ENCODE measurements around the gene B4GALNT1. TPM values are rescaled to one million over a fixed set of nuclear protein-coding genes. Genes with fewer than 3 reads are reported as not detected.

Gene B4GALNT1
- total and polyA plus RNA-seq, 2 of the 13 experiments (the other 11 are each of a cell fraction or from before 2014, with no cell fraction given), result 4.5 to 5.4 TPM

DNA sequence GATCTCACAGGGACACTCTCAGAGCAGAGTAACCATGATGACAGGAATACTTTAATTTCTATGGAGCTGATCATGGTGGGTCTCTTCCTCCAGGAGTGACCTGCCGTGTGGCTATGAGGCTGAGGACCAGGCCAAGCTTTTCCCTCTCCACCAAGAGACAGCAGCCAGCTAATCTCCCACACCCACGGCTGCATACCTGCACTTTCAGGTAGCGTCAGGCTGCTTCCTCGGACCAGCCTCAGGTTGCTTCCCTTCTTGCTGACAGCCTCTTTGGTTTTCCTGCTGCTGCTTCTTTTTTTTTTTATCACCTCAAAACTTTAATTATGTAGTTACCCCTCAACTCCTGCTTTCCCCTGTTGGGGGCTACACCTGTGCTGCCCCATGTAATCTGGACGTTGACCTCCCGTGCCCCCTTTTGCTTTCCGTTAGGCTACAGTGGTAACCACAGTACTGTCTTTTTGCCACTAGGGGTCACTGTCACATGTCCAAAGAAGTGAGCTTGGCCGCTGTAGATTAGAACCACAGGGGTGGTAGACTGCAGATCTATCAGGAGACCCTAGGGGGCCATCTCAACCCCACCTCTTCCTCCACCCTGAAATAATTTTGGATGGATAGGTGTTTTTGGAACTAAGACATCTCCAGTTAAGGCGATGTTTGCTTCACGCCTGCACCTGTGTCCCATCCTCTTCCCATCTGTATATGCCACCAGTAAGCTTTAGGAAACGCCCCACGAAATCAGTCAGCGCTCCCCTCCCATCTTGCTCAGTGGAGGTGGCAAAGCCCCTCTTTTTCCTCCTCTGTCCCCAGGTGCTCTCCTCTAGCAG is 49.8 kb downstream of the B4GALNT1 start (continued):
- no peak for TF ChIP-seq ZNF670 (CRISPR knock-in tag; IDR thresholded peaks at IDR 0.05; ENCODE audit: borderline replicate concordance)
- no peak for TF ChIP-seq AGO1 (IDR thresholded peaks at IDR 0.05; ENCODE audit: low read depth, low read length, poor library complexity, severe bottlenecking)
- TF ChIP-seq ZNF800 (CRISPR knock-in tag; IDR thresholded peaks at IDR 0.05), result 0 out of 2 replicates have a peak, but pooled peaks have one; percentile 35
- no peak for TF ChIP-seq CHD2 (IDR thresholded peaks at IDR 0.05; ENCODE audit: low read depth, low read length)
- TF ChIP-seq ZKSCAN5 (CRISPR knock-in tag; IDR thresholded peaks at IDR 0.05), result no peak
- 0 out of 2 replicates have a peak, but pooled peaks have one; percentile 16 for TF ChIP-seq KAT8 (CRISPR knock-in tag; IDR thresholded peaks at IDR 0.05)
- TF ChIP-seq, protein P1, sequence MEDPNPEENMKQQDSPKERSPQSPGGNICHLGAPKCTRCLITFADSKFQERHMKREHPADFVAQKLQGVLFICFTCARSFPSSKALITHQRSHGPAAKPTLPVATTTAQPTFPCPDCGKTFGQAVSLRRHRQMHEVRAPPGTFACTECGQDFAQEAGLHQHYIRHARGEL (CRISPR knock-in tag; IDR thresholded peaks at IDR 0.05), result no peak
- TF ChIP-seq TFDP1 (CRISPR knock-in tag; IDR thresholded peaks at IDR 0.05; ENCODE audit: borderline replicate concordance), result no peak
- no peak for TF ChIP-seq ATM (IDR thresholded peaks at IDR 0.05; ENCODE audit: borderline replicate concordance)
- no peak for TF ChIP-seq ZNF33A (CRISPR knock-in tag; IDR thresholded peaks at IDR 0.05; ENCODE audit: borderline replicate concordance)
- TF ChIP-seq ZFP91 (CRISPR knock-in tag; IDR thresholded peaks at IDR 0.05; ENCODE audit: borderline replicate concordance), result peak; percentile 53; the same call in 1 of the 2 replicates
- TF ChIP-seq TERF1 (CRISPR knock-in tag; IDR thresholded peaks at IDR 0.05), result no peak
- peak; percentile 19; the same call in 1 of the 2 replicates for TF ChIP-seq ZNF331 (CRISPR knock-in tag; IDR thresholded peaks at IDR 0.05)
- no peak for TF ChIP-seq ZNF362 (CRISPR knock-in tag; IDR thresholded peaks at IDR 0.05; ENCODE audit: borderline replicate concordance)
- TF ChIP-seq, protein P2, sequence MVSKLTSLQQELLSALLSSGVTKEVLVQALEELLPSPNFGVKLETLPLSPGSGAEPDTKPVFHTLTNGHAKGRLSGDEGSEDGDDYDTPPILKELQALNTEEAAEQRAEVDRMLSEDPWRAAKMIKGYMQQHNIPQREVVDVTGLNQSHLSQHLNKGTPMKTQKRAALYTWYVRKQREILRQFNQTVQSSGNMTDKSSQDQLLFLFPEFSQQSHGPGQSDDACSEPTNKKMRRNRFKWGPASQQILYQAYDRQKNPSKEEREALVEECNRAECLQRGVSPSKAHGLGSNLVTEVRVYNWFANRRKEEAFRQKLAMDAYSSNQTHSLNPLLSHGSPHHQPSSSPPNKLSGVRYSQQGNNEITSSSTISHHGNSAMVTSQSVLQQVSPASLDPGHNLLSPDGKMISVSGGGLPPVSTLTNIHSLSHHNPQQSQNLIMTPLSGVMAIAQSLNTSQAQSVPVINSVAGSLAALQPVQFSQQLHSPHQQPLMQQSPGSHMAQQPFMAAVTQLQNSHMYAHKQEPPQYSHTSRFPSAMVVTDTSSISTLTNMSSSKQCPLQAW (CRISPR knock-in tag; IDR thresholded peaks at IDR 0.05), result peak; percentile 58; the same call in 1 of the 2 replicates
- TF ChIP-seq FOXA3 (CRISPR knock-in tag; IDR thresholded peaks at IDR 0.05), result 0 out of 2 replicates have a peak, but pooled peaks have one; percentile 10
- TF ChIP-seq ZNF44 (CRISPR knock-in tag; IDR thresholded peaks at IDR 0.05), result 0 out of 2 replicates have a peak, but pooled peaks have one; percentile 27
- no peak for TF ChIP-seq ZNF24 (IDR thresholded peaks at IDR 0.05)
